Stimulated activated CD8-positive, alpha-beta memory T cell treated with anti-CD3 and anti-CD28 coated beads, Interleukin-12 subunit alpha, Interleukin-12 subunit beta, amount 100 ng/mL, for 1 hour (primary cell): ENCODE measurements around the gene SLC51B.

Experiments used
- DNase-seq: peaks from one replicate; pipeline ENCODE4 v3.0.0-alpha.2; 2020; ENCODE audit warnings: low read depth

The SLC51B gene

DNA sequence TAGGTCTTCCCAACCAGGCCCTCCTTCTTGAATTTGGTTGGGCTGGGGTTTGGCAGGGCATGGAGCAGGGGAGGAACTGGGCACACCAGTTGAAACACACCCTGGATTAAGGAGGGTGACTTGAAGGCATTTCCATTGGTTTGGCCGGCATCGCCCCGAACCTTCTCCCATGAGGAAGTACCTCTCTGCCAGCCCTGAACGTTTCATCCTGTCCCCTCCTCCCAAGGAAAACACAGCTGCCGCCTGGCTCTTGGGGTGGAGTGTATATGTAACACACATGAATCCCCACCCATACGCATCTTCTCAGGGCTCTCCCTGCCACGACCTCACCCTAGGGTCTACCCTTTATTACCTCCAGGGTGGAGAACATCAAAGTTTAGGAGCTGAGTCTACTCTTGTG, 55.3 kb downstream of the SLC51B start:
- no peak for DNase-seq

DNA sequence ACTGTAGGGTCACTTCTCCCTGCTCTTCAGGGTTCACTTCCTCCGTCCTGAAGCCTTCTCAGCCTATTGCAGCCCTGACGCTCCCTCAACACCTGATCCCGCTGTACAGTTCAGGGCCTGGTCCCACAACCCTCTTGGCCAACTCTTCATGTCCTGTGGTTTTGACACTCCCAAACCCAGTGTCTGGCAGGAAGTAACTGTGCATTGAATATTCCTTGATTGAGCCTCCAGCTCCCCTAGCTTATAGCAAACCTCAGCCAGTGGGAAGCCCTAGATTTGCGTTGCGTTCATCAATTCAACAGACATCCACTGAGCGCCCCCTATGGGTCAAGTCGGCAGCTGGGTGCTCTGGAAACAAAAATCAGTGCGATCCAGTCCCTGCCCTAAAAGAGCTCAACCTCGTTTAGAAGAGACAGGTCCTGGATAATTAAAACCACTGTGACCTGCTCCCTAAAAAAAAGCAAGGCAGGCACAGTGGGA, 56.3 kb downstream of the SLC51B start:
- peak; percentile 12 for DNase-seq

DNA sequence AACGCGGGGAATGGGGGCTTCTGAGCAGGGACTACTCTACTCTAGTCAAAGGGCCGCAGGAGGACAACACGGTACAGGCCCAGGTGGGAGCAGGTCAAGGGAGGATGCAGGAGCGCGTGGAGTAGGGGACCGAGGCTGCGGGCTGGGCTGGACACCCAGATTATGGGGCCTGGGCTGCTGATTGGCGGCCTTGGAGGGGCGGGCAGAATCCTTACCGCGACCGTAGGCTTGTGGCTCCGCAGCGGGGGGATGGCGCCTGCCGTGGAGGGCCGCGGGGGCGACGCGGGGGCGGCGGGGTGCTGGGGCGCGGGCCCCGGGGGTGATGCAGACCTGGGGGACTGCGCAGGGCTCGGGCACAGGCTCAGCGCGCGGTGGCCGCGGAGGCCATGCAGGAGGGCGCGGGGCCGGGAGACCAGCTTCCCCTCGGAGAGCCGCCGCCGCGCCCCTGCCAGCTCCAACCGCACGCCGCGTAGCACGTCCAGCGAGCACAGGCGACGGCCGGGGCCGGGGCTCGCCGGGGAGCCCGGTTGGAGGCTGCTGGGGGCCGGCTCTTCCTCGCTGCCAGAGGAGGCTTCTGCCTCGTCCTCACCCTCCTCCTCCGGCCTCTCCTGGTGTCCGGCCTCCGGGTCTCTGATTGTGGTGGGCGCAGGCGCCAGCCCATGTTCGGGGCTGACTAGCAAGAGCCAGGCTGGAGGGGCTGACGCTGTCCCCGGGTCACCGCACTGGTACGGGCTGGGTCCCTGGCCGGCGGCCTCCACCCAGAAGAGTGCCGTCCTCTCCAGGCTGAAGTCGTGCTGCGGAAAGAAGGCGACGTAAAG, 56.9 kb downstream of the SLC51B start:
- no peak for DNase-seq

DNA sequence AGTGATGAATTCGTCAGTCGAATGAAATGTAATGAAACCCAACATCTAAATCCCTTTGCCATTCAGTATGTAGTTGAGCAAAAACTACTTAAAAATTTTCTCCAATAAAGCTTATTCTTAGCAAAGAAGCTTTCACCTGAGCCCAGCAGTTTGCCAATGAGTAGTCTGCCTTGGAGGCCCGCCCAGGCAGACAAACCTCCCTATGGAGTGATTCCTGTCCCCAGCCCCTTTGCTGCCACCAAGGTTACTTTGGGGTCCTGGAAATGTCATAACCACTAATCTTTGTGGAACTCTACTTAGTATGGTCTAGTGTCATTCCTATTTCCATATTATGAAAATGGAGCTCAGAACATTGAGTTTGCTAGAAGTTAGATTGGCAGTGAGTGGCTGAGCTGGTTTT, 57.7 kb downstream of the SLC51B start:
- no peak for DNase-seq
